Suprapubic skin (tissue), 4 donors: ENCODE measurements around the gene GLIS1.

Experiments used
- CTCF ChIP-seq, 2 donors: fragments of 200-600 bp in 1 of 2; fragments of 450-650 bp in 1 of 2; sonication (generic) in 1 of 2; IDR thresholded peaks; one replicate each; pipeline ENCODE4 v1.5.1; 2016 to 2019; ENCODE audit warnings: antibody characterized with exemption in 2 of 2, mild to moderate bottlenecking in 1 of 2, moderate library complexity in 1 of 2
- EP300 ChIP-seq: sonication (generic); formaldehyde crosslinking; IDR thresholded peaks from one replicate; pipeline ENCODE4 v1.6.1; 2017; ENCODE audit warnings: antibody characterized with exemption
- POLR2A ChIP-seq, 2 donors: fragments of 450-650 bp; IDR thresholded peaks; one replicate each; pipeline ENCODE4 v1.6.1; 2017; ENCODE audit warnings: antibody characterized with exemption in 2 of 2, mild to moderate bottlenecking in 2 of 2, moderate library complexity in 2 of 2
- POLR2AphosphoS5 ChIP-seq, 3 donors: sonication (generic); formaldehyde crosslinking; IDR thresholded peaks; one replicate each; pipeline ENCODE4 v1.6.1; 2017; ENCODE audit warnings: antibody characterized with exemption in 3 of 3

- TF ChIP-seq CTCF (IDR thresholded peaks at IDR 0.05) (no peak), POLR2A (IDR thresholded peaks at IDR 0.05) (no peak), EP300 (no peak), POLR2AphosphoS5 (IDR thresholded peaks at IDR 0.05) (no peak)
These were observed 147.0 kb downstream of the GLIS1 start for GRCh38 chr1:53591924-53592323.
